Measurements from ENCODE around the gene TIMM17A.

TIMM17A gene

GRCh38 chr1:201983380-201983805, 28.1 kb downstream of the TIMM17A start:
- no peak for DNase-seq (ENCODE audit: low read depth in 2 of 2)

- DNase-seq (ENCODE audit: low read depth in 2 of 2) = no peak
These were observed 29.1 kb downstream of the TIMM17A start for GRCh38 chr1:201984446-201984845.

GRCh38 chr1:201985355-201985754, 30.1 kb downstream of the TIMM17A start:
- DNase-seq (ENCODE audit: low read depth in 2 of 2) = no peak

GRCh38 chr1:201988601-201989000, 33.3 kb downstream of the TIMM17A start:
- DNase-seq (ENCODE audit: low read depth in 2 of 2) = no peak

GRCh38 chr1:201989354-201990128, 34.2 kb downstream of the TIMM17A start:
- DNase-seq (ENCODE audit: low read depth in 2 of 2) = no peak

GRCh38 chr1:201990427-201990826, 35.1 kb downstream of the TIMM17A start:
- no peak for DNase-seq (ENCODE audit: low read depth in 2 of 2)

- no peak for DNase-seq (ENCODE audit: low read depth in 2 of 2)
These were observed 44.4 kb downstream of the TIMM17A start for GRCh38 chr1:201999625-202000238.

GRCh38 chr1:202002507-202002906, 47.2 kb downstream of the TIMM17A start:
- no peak for DNase-seq (ENCODE audit: low read depth in 2 of 2)

GRCh38 chr1:202004711-202005110, 49.4 kb downstream of the TIMM17A start:
- no peak for DNase-seq (ENCODE audit: low read depth in 2 of 2)

- no peak for DNase-seq (ENCODE audit: low read depth in 2 of 2)
These were observed 50.7 kb downstream of the TIMM17A start for GRCh38 chr1:202005958-202006357.

- DNase-seq (ENCODE audit: low read depth in 2 of 2) = no peak
These were observed 52.0 kb downstream of the TIMM17A start for GRCh38 chr1:202007304-202007703.

- no peak for DNase-seq (ENCODE audit: low read depth in 2 of 2)
These were observed 52.6 kb downstream of the TIMM17A start for GRCh38 chr1:202007805-202008489.

GRCh38 chr1:202009326-202010179, 54.2 kb downstream of the TIMM17A start:
- DNase-seq (ENCODE audit: low read depth in 2 of 2) = peak; percentile 18 to 36

GRCh38 chr1:202010180-202011015, 55.1 kb downstream of the TIMM17A start, which contains the start of gene ELF3:
TSS of gene ELF3 (plus strand) at chr1:202010587. CDS start at chr1:202011137, 550 bp downstream.
- no peak for DNase-seq (ENCODE audit: low read depth in 2 of 2)

GRCh38 chr1:202011994-202012393, 56.7 kb downstream of the TIMM17A start:
- DNase-seq (ENCODE audit: low read depth in 2 of 2) = no peak

GRCh38 chr1:202012544-202013478, 57.5 kb downstream of the TIMM17A start:
- DNase-seq (ENCODE audit: low read depth in 2 of 2) = no peak

- DNase-seq (ENCODE audit: low read depth in 2 of 2) = no peak
These were observed 58.3 kb downstream of the TIMM17A start for GRCh38 chr1:202013603-202014002.

GRCh38 chr1:202014060-202014459, 58.8 kb downstream of the TIMM17A start:
- DNase-seq (ENCODE audit: low read depth in 2 of 2) = no peak

GRCh38 chr1:202014915-202015661, 59.8 kb downstream of the TIMM17A start:
- DNase-seq (ENCODE audit: low read depth in 2 of 2) = no peak

All from stimulated activated CD8-positive, alpha-beta memory T cell treated with anti-CD3 and anti-CD28 coated beads, Interleukin-2, amount 100 ng/mL, for 1 hour (primary cell).